Astrocyte (in vitro differentiated cells and primary cell): Measurements from ENCODE around the gene TCP11.

ENCODE experiments used
- CTCF ChIP-seq: IDR thresholded peaks from 2 replicates; pipeline ENCODE4 v1.5.1; 2011; ENCODE audit warnings: low read depth, mild to moderate bottlenecking, inconsistent platforms, low read length, moderate library complexity; ENCODE audit not compliant: insufficient read depth
- EZH2 ChIP-seq: IDR thresholded peaks from 2 replicates; pipeline ENCODE4 v1.6.1; 2012; ENCODE audit warnings: mild to moderate bottlenecking, low read length, inconsistent platforms; ENCODE audit not compliant: insufficient read depth

GRCh38 chr6:35140639-35141006 lies 516 bp downstream of the TCP11 start:
- TF ChIP-seq CTCF (no peak), EZH2 (no peak)
